ENCODE measurements around the gene LDLRAD3.

DNA sequence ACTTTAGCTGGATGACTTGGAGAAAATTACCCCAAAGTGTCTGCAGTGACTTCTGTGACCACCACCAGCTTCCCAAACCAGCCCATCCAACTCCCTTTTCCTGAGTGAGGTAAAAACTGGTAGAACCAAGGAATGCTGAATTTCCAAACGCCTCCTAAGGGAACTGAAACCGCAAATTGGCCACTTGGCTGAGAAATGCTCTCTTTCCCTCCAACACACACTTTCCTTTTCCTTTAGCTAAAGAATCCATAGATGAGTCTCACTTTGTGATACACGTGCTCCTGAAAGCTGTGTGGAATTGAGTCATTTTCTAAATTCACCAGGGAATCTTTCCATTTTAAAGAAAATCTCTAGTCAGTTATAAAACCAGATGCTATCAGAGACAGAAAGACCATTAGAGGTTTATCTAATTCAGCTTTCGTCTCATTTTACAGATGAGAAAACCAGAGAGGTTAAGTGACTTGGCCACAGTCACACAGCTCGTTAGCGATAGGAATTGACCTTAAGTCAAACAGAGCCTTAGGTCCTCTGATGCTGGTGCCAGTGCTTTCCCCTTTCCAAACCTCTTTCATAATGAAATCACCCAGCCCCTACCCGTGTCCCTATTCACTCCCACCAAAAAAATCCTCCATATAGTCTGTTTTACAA lies 208.2 kb downstream of the LDLRAD3 start:
- TF ChIP-seq, protein P1, sequence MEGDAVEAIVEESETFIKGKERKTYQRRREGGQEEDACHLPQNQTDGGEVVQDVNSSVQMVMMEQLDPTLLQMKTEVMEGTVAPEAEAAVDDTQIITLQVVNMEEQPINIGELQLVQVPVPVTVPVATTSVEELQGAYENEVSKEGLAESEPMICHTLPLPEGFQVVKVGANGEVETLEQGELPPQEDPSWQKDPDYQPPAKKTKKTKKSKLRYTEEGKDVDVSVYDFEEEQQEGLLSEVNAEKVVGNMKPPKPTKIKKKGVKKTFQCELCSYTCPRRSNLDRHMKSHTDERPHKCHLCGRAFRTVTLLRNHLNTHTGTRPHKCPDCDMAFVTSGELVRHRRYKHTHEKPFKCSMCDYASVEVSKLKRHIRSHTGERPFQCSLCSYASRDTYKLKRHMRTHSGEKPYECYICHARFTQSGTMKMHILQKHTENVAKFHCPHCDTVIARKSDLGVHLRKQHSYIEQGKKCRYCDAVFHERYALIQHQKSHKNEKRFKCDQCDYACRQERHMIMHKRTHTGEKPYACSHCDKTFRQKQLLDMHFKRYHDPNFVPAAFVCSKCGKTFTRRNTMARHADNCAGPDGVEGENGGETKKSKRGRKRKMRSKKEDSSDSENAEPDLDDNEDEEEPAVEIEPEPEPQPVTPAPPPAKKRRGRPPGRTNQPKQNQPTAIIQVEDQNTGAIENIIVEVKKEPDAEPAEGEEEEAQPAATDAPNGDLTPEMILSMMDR (IDR thresholded peaks at IDR 0.05; ENCODE audit: insufficient read depth, low read depth, low read length): no peak
- no peak for TF ChIP-seq EZH2 (IDR thresholded peaks at IDR 0.05; ENCODE audit: insufficient read depth, low read length)
